DMS79 treated with DMSO at 0.1 percent for 48 hours (cell line): ENCODE results near the gene NCK2.
"Not testable (repeated sequence)": the region's sequence is repeated elsewhere in the genome, so short reads cannot be mapped to it uniquely, and the experiment has no call there.

Experiments
- DNase-seq: peaks from one replicate; lab custom pipeline; 2025; lab: John Stamatoyannopoulos, UW

The NCK2 gene

GRCh38 chr2:105756435-105756834 is 11.7 kb downstream of the NCK2 start:
- no peak for DNase-seq

- DNase-seq, result not testable (repeated sequence)
Observed at GRCh38 chr2:105756865-105757264, 12.2 kb downstream of the NCK2 start.

- no peak for DNase-seq
Observed at GRCh38 chr2:105757433-105757832, 12.7 kb downstream of the NCK2 start.

GRCh38 chr2:105760191-105760590 is 15.5 kb downstream of the NCK2 start:
- DNase-seq, result no peak

GRCh38 chr2:105760639-105761337 is 16.1 kb downstream of the NCK2 start:
- no peak for DNase-seq

- no peak for DNase-seq
Observed at GRCh38 chr2:105761931-105762515, 17.3 kb downstream of the NCK2 start.

GRCh38 chr2:105763076-105763475 is 18.4 kb downstream of the NCK2 start:
- DNase-seq, result no peak

- DNase-seq, result no peak
Observed at GRCh38 chr2:105764059-105764458, 19.3 kb downstream of the NCK2 start.

- DNase-seq, result no peak
Observed at GRCh38 chr2:105765415-105766299, 20.9 kb downstream of the NCK2 start.

- no peak for DNase-seq
Observed at GRCh38 chr2:105766300-105766866, 21.7 kb downstream of the NCK2 start.

GRCh38 chr2:105768176-105768575 is 23.5 kb downstream of the NCK2 start:
- no peak for DNase-seq

- DNase-seq, result no peak
Observed at GRCh38 chr2:105768961-105769452, 24.3 kb downstream of the NCK2 start.

GRCh38 chr2:105769504-105769903 is 24.8 kb downstream of the NCK2 start:
- no peak for DNase-seq

- DNase-seq, result no peak
Observed at GRCh38 chr2:105770149-105770548, 25.4 kb downstream of the NCK2 start.

GRCh38 chr2:105771291-105771690 is 26.6 kb downstream of the NCK2 start:
- DNase-seq, result not testable (repeated sequence)

- no peak for DNase-seq
Observed at GRCh38 chr2:105771836-105772235, 27.1 kb downstream of the NCK2 start.

GRCh38 chr2:105772362-105772761 is 27.6 kb downstream of the NCK2 start:
- DNase-seq, result no peak

GRCh38 chr2:105773568-105773967 is 28.9 kb downstream of the NCK2 start:
- DNase-seq, result peak; percentile 77

- peak; percentile 11 for DNase-seq
Observed at GRCh38 chr2:105774781-105775337, 30.1 kb downstream of the NCK2 start.

- no peak for DNase-seq
Observed at GRCh38 chr2:105775809-105776559, 31.3 kb downstream of the NCK2 start.

- no peak for DNase-seq
Observed at GRCh38 chr2:105776560-105776928, 31.8 kb downstream of the NCK2 start.
